ENCODE data around the gene LRRK1.

DNA sequence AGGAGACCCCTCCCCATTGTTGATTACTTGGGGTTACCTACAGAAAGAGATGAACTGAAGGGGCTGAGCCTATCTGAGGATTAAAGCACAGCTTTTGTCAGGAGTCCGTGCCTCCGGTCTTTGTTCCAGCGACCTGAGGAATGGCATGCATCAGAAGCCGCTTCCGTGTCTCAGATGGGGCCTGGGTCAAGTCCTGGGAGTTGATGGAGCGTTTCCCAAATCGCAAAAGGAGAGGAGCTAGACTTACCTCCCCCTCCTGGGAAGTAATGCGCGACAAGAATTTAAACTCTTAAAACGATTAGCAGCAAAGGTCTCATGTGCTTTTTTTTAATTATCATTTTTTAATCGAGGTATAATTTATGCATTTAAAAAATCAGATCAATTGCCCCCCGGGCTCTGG, 40.5 kb upstream of the LRRK1 start:
- TF ChIP-seq POLR2A (IDR thresholded peaks at IDR 0.05; ENCODE audit: low read depth, low read length) (no peak), MAFK (IDR thresholded peaks at IDR 0.05; ENCODE audit: low read depth, low read length) (no peak), CHD1 (IDR thresholded peaks at IDR 0.05; ENCODE audit: low read depth, low read length) (no peak), RCOR1 (IDR thresholded peaks at IDR 0.05; ENCODE audit: insufficient replicate concordance, low read length) (no peak), RAD21 (IDR thresholded peaks at IDR 0.05; ENCODE audit: low read length) (no peak), MXI1 (IDR thresholded peaks at IDR 0.05; ENCODE audit: borderline replicate concordance, low read depth, low read length) (no peak)
- TF ChIP-seq, protein P1, sequence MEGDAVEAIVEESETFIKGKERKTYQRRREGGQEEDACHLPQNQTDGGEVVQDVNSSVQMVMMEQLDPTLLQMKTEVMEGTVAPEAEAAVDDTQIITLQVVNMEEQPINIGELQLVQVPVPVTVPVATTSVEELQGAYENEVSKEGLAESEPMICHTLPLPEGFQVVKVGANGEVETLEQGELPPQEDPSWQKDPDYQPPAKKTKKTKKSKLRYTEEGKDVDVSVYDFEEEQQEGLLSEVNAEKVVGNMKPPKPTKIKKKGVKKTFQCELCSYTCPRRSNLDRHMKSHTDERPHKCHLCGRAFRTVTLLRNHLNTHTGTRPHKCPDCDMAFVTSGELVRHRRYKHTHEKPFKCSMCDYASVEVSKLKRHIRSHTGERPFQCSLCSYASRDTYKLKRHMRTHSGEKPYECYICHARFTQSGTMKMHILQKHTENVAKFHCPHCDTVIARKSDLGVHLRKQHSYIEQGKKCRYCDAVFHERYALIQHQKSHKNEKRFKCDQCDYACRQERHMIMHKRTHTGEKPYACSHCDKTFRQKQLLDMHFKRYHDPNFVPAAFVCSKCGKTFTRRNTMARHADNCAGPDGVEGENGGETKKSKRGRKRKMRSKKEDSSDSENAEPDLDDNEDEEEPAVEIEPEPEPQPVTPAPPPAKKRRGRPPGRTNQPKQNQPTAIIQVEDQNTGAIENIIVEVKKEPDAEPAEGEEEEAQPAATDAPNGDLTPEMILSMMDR (conservative IDR thresholded peaks at IDR 0.05; ENCODE audit: low read depth, low read length), result no peak
